Renal cortical epithelial cell (primary cell): ENCODE results near the gene MAN2A2. TPM values are rescaled to one million over a fixed set of nuclear protein-coding genes. Genes with fewer than 3 reads are reported as not detected.

Source experiments
- DNase-seq: peaks from one replicate; pipeline ENCODE4 v3.0.0-alpha.2; 2011; ENCODE audit warnings: low read depth
- total RNA-seq: library from RNA; depleted of rRNA; stranded (reverse); fragments of >200 nt; gene quantifications from 2 replicates; pipeline ENCODE4 v1.2.3, GENCODE V29; 2014

MAN2A2 gene
- 12.0 and 31.3 TPM in 2 replicates for total RNA-seq

DNA sequence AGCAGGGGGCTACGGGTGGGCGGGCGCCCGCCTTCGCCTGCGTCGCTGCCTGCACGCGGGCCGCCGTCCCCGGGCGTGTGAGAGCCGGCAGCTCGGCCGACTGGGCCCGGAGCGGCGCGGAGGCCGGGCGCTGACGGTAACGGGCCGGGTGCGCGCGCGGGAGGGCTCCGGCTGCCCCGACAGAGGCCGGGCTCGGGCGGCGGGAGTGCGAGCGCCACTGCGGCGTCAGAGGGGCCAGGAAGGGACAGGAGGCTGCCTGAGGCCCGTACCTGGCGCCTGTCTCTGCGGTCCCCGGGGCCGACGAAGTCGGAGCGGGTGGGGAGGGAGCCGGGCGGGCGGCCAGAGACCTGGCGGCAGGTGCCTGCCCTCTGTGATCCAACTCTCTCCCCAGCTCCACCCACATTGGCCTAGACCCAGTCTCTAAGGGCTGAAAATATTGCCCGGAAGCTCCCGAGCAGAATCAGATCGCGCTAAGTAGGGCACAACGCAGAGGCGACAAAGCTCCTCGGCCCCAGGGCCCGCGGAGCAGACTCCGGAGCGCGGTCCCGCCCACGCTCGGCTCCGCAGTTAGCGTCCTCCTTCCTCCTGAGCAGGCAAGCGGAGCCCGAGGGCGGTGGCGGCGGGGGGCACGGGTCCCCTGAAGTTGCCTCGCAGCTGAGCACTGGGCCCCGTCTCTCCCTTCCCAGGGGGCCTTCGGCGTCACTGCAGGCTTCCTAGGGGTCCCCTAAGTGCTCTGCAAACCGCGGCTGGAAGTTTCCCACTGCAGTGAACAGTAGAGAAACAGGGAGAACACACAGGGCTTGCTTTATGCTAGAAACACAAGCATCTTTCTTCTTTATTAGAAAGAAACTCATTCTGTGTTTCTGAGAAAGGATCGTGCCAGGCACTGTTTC lies at the start of gene MAN2A2:
MAN2A2 (plus strand) TSS at position 463 of the 893 bp plus-strand sequence. CDS start 906 bp downstream, outside the sequence.
- DNase-seq = peak; percentile 12

DNA sequence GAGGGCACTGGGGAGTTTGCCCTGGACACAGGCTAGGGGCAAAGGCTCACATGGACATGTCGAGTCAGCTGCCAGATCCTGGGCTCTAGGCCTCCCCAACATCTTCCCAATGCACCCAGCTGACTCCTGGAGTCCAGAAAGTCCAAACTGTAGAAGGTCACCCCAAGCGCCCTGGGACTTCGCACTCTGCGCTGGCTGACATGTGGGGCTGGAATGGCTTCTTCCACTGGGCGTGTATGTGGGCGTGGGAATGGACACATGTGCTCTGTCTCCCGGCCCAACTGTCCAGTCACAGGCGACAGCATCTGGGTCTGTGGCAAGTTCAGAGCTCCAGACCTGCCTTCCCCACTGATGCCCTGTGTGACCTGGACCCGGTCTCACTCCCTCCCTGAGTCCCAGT lies 48.0 kb upstream of the MAN2A2 start:
- no peak for DNase-seq

DNA sequence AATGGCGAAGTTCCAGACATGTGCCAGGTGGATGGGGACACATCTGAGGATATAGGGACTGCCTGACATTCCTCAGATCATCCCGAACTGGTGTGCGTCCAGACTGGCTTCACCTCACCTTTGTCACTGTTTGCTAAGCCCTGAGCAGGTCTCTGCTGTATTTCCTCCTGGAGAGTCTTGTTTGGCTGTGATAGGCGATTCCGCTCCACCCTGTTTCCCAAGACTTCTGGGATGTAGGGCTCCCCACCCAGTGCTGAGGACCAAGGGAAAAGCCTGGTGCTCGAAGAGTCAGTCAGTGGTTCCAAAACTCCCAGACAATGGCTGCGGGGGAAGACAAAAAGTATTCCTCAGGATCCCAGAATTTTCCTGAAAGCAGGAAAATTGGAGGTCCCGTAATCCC lies 45.8 kb upstream of the MAN2A2 start:
- no peak for DNase-seq

DNA sequence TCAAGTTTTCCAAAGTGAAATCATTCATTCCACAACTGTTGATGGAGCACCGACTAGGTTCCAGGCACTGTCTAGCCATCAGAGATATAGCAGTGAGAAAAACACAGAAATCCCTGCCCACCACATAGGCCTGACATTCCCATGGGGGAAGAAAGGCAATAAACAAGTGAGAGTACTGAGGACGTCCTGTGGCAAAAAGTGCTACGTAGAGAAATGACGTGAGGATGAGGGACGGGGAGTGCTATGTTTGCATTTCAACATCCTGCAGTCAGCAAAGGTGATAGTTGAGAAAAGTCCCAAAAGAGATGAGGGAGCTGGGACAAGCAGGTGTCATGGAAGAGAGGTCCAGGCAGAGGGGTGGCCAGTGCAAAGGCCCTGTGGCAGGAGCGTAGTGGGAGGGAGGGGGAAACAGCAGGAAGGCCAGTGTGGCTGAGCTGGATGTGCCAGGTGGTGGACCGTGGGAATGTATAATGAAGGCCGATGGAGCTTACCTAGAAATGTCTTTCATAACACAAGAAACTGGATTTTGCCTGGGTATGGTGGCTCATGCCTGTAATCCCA lies 45.1 kb upstream of the MAN2A2 start:
- DNase-seq = no peak

DNA sequence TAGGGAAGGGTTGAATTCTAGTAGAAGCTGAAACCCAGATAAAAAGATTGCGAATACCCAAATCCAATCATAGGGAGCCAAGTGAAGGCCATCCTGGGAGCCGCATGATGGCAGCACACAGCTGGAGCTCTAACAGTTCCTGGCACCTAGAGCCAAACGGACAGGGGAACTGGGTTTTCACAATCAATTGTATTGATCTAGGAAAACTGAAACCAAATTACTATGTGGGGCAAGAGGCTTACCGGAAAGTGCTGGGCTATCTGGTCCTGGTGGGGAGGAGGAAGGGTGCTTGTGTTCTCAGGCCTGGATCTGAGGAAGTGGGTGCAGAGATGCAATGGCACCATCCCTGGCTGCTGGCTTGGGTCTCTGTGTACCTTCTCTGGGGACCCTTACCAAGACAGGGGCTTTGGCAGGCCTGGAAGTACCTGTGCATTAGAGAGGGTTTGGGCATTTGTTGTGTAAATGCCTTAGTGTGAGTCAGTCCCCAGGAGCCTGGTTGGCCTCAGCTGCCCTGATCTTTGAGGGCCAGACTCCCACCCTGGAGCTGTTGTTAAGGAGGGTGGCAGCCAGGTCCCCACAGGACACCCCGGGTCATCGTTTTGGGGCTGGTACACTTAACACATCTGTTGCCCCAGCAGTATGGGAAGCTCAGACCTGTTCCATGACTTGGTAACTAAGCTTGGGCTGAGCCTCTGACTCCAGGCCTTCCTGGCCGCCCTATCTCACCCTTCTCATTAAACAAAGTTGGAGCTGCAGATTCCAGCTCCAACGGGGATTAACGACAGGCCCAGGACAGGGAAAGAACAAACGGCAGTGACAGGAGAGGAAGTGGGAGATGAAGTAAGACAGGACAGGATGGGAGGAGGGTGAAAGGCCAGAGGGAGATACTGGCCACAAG lies 43.6 kb upstream of the MAN2A2 start:
- no peak for DNase-seq

DNA sequence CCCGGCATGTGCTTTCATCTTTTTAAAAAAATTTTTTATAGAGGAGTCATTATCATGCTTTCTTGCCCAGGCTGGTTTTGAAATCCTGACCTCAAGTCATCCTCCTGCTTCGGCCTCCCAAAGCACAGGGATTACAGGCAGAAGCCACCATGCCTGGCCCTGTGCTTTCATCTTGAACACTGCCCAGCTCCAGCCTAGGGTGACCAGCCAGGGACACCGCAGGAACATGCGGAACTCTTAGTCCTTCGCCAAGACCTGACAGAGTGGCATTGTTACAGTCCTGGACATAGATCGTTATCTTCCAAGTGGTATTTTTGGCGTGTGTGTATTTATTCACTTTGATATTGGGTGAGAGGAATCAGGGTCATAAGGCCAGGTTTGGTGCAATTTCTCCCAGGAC lies 42.7 kb upstream of the MAN2A2 start:
- no peak for DNase-seq

DNA sequence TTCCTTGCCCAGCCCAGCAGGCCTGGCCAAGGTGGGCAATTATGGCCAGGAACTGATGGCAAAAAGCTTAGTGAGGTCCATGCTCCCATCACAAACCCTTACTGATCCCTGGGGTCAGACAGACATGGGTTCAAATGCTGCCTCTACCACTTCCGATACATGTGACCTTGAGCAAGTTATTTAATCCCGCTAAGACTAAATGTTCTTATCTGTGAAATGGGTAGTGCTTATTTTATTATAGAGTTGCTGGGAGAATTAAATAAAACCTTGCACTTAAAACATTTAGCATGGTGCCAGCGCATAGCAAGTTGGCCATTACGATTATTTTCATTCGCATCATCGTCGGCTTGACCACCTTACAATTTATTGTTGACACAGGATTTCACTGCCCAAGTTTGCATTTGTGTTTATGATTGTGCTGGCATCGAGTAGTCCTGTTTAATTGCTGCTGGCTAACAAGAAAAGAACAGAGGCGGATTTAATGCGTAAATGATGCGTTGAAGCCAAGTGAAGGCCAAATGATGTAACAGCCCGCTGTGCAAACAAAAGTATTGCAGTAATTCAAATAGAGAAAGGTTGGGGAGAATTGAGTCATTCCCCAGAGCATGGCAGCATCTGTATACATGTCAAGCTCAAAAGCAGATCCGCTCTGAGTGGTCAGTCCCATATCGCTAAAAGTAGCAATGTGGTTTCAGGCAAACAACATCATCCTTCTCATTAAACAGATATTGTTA lies 42.0 kb upstream of the MAN2A2 start:
- DNase-seq = no peak

DNA sequence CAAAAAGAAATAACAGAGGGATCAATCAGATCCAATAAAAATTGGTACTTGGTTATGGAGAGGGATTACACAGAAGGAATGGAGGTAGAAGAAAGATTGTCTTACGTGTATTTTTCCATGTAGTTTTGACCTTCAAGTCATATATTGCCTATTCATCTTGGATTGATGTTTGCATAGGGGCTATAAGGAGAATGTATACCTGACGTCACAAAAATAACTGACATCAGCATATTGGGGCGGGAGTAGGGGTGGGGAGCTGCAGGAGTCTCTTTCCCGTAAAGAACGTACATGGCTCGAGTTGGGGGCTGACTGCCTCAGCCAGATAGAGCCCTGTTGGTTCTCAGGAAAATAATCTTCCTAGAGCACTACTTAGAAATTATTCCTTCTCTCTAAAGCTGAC lies 40.6 kb upstream of the MAN2A2 start:
- DNase-seq = no peak

DNA sequence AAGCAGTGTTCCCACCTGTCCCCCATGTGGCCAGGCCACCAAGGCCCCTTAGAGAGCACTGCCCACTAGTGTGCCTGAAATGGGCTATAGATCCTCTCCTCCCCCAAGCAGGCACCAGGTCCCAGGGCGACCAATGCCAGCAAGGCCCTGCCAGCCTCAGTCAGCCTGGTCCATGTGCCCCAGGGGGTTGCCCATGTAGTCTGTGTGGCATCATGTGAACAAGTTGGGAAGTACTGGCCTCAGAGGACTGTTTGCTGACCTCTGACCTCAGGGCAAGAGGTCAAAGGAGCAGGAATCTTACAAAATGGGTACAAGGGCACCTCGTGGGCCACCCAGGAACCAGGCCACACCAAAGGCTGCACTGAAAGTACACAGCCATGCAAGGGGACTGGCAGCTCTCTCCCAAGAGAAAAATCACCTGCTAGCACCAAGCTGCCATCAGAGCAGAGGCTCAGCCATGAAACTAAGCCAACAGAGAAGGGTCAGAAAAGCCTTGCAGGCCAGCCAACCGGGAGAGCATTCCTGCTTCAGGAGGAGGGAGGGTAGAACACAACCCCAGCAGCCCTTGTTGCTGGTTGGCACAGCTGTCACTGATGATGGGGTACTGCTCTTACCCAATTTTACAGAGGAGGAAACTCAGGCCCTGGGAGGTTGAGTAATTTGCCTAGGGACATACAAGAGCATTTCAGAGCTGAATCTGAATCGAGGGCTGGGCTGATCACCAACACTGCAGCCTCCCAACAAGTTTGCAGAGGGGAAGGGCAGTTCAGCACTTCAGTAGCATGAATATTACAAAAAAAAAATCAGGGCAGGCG lies 39.9 kb upstream of the MAN2A2 start:
- peak; percentile 48 for DNase-seq

DNA sequence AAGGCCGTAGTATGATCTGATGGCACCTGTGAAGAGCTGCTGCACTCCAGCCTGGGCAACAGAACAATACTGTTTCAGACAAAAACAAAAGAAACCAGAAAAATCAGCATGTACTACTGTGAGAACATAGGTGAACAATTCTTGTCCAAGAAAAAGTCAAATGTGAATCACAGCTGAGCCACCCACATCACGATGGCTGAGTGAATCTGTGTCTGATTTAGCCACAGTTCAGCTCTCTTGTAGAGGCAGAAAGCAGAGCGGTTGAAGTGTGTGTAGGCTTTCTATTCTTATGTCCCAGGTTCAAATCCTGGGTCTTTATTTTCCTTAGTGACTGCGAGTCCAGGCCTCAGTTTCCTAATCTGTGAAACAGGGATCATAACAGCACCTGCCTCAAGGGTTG lies 39.1 kb upstream of the MAN2A2 start:
- DNase-seq = peak; percentile 37

DNA sequence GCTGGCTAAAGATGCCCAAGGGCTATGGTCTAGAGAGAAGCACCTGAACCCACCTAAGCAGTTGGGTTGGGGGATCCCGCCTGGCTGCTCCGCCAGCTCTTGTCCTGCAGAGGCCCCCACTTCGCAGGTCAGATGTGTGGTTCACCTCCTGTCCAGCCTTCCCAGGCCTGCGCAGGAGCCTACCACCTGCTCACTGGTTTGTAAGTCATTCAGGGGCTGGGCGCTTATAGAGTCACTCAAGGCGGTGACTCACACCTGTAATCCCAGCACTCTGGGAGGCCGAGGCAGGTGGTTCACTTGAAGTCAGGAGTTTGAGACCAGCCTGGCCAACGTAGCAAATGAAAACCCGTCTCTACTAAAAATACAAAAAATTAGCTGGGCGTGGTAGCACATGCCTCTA lies 38.6 kb upstream of the MAN2A2 start:
- DNase-seq = no peak

DNA sequence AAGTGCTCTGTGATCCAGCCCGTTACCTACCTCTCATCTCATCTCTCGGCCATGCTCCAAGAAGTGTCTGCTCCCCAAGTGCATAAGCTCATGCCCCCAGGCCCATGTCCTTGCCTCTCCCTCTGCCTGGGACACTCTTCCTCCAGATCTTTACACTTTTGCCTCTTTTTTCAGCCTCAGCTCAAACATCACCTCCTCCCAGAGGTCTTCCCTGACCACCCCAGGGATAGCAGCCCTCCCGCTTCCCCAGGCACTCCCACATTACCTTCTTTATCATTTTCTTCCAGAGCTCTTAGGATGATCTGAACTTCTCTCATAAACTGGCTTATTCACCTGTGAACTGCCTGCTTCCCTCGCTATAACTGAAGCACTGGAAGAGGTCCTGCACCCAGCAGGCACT lies 37.4 kb upstream of the MAN2A2 start:
- no peak for DNase-seq

DNA sequence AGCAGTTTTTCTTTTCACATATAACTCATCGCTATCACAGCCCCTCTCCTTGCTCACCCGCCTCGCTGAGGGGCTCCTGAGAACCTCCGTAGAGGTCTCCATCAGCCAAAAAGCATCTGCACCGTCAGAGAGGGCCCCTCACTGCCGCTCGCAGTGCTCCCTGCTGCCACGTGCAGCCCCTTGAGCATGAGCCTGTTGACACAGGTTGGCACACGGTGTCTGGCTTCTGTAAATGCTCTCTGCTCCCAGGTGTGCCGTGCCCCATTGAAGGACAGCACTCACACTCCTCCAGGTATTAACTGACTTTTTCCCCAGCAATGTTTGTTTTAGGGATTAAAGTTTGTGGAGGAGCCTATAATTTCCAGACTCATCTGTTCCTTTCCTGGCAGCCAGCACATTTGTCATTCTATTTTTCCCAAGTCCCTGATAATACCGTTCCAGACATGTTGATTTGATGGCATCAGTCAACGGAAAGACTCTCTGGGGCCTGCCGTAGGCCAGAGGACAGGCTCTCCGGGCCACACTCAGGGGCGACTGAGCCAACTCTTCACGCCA lies 36.9 kb upstream of the MAN2A2 start:
- no peak for DNase-seq

DNA sequence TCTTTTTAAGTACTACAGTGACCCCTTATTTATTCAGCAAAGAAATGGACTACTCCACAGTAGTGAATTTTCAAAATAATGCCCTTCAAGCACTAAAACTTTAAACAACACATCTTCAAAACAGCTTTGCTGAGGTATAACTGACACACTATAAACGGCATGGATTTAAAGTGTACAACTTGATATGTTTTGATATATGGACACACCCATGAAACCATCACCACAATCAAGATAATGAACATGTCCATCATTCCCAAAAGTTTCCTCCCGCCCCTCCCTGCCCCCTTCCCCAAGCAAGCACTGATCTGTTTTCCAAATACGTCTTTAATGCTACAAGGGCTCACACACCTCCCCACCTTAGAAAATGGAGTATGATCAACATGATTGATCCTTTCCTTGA lies 36.3 kb upstream of the MAN2A2 start:
- no peak for DNase-seq

DNA sequence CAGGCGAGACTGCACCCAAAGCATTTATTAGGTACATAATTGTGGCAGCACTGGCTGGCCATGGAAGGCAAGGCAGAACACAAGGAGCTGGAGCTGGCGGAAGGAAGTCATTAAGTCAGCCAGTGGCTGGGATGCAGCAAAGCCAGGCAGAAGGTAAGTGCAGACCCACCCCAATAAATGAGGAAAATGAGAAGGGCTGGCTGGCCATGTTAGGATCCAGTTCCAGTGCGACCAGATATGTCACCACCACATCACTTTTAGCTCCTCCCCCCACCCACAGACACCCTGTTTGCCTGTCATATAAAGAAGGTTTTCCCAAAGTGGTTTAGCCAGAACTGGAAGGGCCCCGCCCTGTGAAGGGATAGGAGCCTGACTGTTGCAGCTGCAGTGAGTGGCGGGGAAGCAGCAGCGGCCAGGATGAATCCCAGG lies 34.8 kb upstream of the MAN2A2 start, which contains the start of gene FURIN:
FURIN (plus strand) TSS at position 328 of the 429 bp plus-strand sequence. CDS start 7,153 bp downstream, outside the sequence.
- DNase-seq = no peak

DNA sequence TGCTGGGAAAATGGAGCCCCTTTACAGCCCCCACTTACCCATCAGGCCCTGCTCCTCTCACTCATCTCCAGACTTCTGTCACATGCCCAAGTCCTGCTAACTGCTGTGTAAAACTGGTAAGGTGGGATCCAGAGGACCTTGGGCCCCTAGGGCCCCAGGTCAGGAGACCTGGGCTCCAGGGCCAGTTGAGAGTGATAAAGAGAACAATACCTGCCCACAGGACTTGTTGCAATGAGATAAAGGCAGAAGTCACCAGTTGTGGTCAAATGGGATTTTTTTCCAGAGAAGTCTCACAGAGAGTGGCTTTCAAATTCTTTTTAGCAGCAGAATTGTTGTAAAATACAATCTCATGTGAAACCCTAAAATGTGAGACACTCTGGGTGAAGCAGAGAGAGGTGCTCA lies 34.0 kb upstream of the MAN2A2 start:
- DNase-seq = no peak

DNA sequence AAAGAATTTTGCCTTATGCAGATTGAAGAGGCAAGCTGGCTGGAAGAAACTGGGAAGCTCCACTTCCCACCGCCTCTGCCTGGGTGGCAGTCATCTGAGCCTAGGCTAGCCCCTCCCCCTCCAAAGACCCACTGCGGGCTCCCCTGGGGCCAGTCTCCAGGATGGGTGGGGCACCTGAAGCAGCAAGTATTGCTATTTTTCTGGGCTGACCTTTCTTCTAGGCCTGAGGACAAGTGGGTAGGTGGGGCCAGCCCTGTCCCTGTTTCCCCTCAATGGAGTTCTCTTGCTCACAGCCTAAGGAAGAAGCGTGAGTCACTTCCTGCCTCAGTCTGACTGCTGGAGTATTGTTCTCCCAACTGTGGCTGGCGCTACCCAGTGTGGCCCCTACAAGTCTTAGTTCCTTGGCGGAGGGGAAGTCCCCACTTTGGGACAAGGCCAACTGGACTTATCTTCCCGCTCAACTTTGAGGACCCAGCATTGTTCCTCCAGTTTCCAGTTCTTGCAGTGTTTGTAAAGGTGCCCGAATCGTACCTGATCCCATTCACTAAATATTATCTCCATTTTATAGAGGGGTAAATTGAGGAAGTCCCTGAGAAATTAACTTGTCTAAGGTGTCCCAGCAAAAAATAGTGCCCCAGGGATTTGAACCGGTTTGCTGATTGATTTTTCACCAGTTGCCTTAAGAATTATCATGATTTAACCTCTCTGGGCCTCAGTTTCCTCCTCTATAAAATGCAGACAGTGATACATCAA lies 33.3 kb upstream of the MAN2A2 start:
- peak; percentile 93 for DNase-seq

DNA sequence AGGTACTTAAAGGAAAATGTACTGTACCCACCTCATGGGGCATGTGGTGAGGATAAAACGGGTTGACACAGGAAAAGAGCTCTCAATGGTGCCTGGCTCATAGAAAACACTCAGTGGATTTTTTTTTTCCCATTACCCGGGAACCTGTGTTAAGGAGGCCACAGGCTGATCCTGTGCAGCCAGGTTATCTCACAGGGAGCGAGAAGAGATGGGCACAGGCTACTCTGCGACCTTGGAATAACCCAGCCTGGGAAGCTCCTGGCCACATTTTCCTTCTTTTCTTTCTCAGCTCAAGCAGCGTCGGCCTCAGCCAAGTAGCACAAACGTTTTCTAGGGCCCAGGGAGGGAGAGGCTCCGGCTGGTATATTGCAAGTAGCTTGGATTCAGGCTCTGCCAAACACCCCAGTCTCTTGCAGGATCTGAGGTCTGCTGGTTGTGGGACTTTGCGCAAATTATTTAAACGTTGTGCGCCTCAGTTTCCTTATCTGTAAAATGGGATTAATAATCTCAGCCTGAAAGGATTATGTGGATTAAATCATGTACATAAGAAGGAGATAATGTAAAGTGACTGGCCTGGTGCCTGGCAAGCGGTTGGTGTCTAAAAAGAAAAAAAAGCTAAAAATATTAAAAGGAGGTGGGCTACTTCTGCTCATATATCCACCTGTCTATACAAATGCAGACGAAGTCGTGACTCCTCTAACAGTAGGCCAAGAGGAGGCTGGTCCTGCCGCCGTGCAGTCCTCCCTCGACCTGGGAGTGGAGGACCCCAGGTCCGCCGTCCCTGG lies 32.6 kb upstream of the MAN2A2 start:
- DNase-seq = no peak
